NCI-H2107 treated with DMSO at 0.1 percent for 48 hours (cell line): ENCODE measurements around the gene CDH13.

ENCODE experiments used
- DNase-seq: peaks from one replicate; lab custom pipeline; 2025; ENCODE audit not compliant: unreplicated experiment; lab: John Stamatoyannopoulos, UW

Gene CDH13

DNA sequence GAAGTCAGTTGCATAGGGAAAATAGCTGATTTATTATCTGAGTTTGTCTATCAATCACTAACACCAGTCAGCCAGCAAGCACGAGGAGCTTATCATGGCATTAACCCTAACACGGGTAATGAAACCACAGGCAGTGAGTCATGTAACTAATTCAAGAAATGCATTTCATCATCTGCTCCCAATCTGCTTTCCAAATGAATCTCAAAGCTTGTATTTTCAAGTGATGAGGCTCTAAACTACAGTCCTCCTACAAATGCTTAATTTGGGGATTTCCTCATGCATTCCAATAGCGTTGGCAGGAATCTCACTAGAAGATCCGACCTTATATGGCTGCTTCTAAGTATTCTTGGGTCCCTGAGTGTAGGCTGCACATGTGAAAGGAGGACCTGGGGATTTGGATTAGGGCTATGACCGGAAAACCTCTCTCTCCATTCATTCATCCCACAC is 1062.6 kb downstream of the CDH13 start:
- DNase-seq: no peak

DNA sequence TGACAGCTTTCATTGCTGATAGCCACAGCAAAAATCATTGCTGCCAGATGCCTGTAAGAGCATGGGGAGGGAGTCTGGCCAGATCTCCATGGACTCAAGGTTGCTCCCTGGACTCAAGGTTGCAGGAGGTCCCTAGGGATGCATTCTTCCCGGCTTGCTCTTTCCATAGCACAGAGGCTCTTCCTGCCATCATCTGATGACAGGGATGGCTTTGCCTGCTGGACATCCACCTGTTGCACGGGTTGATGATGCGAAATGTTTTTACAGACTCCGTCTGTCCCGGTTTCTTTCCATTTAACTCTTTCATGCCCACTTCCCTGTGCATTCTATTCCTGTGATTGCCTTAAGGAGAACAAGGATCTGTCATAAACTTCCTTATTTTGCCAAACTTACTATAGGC is 1065.5 kb downstream of the CDH13 start:
- DNase-seq: no peak

DNA sequence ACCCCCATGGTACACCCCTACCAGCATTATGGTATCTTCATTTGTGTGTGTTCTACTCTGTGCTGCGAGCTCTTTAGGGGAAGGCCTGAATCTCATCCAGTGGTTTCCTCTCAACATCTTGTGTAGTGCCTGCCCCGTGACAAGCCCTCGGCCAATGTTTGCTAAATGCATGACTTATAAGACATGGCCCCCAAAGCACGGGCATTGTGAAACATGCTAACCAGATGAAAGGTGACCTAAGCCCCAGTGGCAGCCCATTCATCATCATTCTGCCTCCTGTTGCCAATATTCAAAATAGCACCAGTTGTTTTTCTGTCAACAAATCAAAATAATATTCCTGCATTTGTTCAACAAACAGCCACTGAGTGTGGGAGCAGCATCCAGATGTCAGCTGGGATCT is 1072.2 kb downstream of the CDH13 start:
- no peak for DNase-seq

DNA sequence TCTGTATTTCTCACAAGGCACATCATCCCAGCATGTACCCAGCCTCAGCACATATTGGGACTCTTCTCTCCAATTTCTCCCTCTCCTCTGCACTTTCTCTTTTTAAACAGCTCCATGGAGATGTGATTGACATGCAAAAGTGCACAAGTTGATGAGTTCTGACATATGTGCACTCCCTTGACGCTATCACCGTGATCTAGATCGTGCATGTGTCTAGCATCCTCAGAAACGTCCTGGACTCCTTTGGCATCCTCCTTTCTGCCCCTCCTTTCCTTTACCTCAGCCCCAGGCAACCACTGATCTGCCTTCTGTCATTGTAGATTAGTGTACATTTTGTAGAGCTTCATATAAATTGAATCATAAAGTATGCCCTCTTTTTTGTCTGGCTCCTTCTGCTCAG is 1073.0 kb downstream of the CDH13 start:
- DNase-seq: no peak

DNA sequence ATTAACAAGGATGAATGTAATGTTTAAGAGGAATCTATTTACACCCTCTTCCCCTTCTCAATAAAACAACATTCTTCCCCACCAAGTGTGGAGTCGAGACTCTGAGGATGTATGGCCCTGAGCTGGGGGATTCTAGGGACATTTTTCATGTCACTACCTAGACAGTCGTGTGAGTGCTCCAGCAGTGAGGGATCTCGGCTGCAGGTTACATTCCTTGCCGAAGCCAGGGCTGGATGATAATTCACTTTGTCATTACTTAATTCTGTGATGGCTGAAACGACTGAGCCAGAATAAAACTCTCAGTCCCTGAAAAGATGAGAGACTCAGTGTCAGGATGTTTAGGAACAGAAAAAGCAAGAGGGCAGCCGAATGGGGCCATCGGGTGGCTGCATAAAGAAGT is 1074.1 kb downstream of the CDH13 start:
- no peak for DNase-seq

DNA sequence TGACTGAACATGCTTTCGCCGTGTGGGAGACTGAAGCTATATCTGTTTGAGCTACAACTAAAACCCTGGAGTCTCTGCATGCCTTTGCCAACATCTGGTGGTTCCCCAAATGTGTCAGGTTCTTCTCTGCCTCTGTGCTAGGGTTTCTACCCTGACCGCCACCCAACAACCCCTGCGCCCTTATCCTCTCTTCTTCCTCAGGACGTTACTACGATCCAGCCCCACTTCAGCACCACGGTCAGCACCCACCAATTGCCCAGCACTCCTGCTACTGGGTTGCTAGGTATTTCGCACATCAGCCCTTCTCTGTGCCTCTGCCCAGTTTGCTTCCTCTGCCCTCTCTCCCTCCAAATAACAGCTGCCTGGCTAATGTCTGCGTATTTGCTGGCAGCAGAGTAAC is 1074.7 kb downstream of the CDH13 start:
- no peak for DNase-seq

DNA sequence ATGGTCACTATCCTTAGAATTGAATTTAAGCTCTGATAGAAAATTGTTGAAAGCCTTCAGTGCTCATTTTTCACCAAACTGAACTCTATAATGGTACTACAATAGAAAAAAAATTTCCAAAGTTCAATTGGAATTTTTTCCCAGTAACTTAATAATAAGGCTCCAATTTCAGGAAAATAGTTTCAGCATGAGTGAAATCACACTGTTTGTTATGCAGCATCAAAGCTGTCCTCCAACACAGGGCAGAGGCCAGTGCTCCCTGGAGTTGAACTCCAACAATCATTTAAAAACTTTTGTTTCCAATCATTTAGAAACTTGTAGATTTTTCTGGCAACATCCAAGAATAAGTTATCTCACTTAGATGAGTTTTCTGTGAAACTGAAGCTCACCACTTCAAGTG is 1077.9 kb downstream of the CDH13 start:
- DNase-seq: no peak

DNA sequence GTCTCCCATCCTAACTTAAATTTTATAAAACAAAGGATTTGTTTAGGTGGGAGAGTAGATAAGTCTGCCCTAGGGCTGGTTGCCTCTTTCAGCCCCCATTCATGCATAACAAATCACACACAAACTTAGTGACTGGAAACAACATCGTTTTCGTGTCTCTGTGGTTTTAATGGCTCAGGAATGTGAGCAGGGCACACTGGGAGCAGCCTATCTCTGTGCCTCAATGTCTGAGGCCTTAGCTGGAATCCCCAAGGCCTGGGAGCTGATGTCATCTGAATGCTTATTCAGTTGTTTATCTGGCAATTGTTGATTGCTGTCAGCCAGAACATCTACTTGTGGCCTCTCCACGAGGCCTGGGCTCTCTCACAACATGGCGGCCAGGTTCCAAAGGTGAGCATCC is 1079.1 kb downstream of the CDH13 start:
- DNase-seq: no peak

DNA sequence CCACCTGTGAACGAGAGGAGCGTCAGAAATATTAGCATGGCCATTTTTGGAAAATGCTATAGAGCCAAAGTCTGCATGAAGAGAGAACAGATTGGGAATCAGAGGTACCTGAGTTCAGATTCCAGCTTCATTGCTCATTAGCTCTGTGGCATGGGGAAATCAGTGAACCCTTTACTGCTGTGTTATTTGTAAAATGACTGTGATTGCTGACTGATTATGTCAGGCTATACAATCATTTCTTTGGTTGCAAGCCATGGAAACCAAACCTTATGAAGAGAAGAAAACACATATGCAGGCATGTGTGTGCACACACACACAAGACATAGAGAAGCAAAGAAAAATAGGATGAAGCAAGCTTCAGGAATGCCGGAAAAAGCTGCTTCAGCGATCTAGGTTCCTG is 1079.6 kb downstream of the CDH13 start:
- no peak for DNase-seq

DNA sequence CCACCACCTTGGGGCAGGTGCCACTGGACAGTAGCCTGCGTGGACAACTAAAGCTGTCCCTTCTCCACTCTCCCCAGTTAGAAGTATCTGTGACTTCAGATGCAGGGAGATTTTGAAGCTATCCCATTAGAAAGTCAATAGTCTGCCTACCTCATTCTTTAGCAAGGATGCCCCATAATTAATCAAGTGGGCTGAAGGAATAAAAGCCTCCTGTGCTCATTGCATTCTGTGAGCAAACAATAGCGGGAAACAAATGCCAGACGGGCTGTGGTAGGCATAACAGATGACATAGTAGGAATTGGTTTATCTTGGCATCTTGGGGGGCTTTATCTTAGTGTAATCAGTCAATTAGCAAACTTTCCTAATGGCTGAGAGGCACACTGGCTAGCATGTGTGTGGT is 1084.3 kb downstream of the CDH13 start:
- DNase-seq: no peak

DNA sequence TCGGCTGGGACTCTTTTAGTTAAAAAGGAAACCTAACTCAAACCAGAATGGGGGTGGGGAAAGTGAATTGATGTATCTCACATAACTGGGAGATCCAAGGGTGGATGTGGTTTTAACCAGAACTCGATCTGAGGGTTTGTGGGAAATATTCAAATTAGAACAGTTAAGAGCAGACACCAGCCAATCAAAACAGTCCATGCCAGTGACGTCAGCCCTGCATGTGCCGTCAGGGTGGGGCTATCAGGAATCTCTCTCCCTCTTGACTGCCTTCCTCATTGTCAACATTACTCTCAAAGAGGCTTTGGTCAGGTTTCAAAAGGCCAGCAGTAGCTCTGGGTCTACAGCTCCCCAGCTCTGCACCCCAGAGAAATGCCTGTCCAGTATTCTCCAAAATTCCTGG is 1086.8 kb downstream of the CDH13 start:
- no peak for DNase-seq

DNA sequence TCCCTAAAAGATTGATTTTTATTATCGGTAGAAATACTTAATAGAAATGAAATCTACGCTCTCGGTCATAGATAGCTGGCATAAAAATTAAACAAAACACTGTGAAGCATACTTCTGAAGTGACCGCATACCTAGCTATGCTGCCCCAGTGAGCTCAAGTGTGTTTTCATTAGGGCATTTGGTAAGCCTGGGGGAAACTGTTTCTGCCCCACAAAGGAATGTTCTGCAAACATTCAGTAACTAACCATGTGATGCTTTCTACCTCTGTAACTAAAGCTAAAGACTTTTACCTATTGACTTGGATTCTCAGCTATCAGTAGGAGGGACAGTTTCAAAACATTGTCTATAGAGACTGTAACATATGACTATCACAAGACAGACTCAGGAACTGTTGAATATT is 1087.5 kb downstream of the CDH13 start:
- no peak for DNase-seq

DNA sequence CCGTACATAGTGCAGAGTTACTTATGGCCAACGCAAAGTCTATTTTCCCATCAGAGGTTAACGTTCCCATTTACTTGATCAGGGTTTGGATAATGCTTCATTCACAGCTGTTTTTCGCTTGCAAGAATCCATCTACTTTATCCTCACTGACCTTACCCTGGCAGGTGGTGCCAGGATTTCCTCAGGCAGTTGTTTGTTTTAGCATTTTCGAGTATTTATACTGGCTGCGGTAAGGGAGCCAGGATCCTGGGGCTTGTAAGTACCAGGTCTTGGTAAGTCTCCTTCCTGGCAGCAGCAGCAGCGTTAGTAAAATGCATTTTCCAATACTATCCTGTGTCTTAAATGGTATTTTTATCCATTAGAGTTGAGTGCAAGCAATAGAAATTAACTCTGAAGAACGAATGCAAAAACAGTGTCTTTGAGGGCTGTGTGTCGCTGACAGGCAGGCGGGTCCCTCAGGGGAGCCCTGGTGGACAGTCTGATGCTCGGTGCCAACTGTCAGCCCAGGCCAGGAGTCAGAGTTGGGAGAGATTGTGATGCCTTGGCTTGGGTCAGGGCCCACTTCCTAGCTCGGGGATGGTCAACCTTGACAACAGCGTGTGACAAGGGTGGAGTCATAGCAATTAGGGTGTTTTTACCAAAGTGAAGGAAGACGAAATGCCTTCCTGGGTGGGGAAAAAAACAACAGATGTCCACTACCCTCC is 1088.6 kb downstream of the CDH13 start:
- peak; percentile 14 for DNase-seq

DNA sequence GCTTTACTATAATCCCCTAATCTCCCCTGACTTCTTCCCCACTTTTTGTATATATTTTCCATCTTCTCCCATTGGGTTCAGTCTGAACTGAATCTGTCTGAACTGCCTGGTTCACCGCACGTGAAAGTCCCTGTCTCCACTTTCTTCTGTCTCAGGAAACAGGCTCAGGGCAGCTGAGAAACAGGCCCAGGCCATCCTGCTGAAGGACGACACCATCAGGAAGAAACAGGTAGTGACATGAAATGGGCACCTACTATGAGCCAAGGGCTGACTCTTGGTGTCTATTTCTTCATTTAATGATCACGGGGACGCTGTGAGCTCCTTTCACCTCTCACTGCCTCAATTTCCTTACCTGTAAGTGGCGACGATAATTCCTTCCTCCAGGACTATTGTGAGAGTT is 1090.5 kb downstream of the CDH13 start:
- no peak for DNase-seq

DNA sequence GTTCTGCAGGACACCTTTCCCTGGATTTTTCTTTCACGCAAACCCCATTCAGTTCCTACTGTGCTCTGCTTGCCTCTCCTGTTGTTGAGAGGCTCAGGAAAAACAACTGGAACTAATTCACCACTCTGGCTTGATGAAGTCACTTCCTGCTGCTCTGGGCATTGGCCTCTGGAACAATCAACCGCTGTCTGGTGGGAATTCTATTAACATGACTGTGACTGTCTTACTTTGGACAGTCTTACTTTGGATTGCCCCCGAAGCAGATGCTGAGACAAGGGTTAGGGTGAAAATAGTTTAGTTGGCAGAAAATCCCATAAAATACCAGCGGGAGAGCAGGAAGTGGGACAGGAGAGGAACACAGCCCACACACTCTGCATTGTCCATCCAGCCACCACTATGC is 1091.0 kb downstream of the CDH13 start:
- no peak for DNase-seq

DNA sequence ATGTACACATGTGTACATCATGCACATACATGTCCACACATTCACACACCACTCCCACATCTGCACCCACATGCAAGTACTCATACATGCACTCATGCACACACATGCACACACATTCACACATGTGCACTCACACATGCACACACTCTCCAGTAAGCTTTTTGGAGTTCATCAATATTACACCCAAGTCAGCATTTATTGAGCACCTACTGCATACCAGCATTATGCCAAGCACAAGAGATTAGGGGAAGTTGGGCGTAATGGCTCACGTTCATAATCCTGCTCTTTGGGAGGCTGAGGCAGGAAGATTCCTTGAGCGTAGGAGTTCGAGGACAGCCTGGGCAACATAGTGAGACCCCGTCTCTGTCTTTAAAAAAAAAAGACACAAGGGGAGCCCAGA is 1093.4 kb downstream of the CDH13 start:
- no peak for DNase-seq

DNA sequence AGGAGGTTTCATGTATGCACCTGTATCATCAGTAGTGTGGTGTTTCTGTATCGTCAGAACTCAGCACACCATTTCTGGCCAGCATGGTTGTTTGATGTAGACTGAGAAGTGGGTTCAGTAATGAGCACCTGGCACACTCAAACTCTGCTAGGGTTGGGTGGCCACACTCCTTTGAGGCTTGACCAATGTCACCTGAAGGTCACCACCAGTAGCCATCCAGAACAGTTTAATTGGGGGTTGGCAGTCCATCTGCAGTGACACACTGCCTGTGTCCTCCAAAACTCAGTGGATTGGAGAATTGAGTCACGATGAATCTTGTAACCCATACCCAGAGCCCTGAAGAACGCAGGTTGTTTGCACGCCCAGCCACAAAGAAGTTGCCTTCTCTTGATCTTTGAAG is 1094.2 kb downstream of the CDH13 start:
- DNase-seq: no peak

DNA sequence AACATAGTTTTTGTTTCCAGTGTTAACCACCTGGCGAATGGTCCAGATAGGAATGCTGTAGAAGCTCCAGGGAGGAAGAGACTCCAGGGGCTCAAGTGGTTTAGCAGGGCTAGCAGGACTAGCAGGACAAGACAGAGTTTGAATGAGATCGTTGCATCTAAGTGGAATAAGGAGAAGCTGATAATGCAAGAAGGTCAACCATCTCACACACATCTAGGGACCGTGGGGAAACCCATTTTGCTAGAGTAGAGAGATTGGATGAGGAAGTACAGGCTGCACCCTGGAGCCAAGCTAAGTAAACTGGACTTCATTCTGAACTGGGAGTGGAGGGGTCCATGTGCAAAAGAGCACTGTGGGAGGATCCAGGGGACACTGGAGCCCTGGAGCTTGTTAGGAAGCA is 1094.9 kb downstream of the CDH13 start:
- no peak for DNase-seq

DNA sequence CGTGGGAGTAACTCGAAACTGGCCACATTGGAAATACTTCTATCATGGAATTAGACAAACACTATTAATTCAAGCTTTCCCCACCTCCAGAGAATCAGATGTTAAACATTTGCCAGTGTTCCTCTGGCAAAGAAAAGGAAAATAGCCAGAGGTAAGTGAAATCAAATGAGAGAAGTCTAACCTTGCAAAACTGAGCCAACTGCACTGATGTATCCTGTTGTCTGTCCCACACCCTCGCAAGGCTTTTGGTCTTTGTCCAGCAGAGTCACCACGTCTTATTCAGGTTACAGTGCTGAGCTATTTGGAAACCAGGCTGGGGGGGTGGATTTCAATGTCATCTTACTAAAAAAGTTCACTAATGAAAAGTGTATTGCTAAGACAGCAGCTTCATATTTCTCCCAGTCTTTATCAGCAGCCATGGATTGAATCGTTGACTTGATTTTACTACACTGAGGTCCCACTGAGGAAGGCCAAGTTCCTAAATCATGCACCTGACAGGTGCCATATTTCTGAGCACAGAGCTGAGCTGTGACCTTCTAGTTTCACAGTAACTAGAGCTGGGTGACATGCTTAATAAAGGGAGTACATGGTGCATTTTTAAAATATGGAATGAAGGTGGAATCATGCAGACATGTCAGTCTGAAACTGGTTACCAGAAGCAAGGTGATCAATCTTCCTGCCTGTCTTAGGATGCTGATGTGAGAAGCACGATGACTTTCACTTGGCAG is 1095.9 kb downstream of the CDH13 start:
- DNase-seq: no peak

DNA sequence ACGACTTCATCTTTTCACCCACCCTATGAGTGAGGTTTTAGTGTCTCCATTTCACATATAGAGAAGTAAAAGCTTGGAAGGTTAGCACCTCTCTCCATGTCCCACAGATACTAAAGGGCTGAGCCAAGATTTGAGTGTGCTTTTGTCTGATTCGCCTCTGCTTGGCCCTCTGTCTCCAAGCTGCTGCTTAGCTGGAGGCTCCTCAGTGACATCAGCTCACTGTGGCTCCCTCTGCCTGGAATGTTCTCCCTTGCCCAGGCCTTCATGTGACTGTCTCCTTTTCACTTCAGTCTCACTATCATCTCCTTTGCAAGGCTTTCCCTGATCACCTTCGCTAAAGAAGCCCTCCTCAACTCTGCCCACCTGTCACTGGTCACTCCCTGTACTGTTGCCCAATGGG is 1096.5 kb downstream of the CDH13 start:
- DNase-seq: no peak

DNA sequence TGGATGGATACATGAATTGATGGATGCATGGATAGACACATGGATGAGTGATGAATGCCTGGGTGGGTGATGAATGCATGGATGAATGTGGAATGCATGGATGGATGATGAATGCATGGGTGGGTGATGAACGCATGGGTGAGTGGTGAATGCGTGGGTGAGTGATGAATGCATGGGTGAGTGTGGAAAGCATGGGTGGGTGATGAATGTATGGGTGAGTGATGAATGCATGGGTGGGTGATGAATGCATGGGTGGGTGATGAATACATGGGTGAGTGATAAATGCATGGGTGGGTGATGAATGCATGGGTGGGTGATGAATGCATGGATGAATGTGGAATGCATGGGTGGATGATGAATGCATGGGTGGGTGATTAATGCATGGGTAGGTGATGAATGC is 1097.1 kb downstream of the CDH13 start:
- DNase-seq: no peak

DNA sequence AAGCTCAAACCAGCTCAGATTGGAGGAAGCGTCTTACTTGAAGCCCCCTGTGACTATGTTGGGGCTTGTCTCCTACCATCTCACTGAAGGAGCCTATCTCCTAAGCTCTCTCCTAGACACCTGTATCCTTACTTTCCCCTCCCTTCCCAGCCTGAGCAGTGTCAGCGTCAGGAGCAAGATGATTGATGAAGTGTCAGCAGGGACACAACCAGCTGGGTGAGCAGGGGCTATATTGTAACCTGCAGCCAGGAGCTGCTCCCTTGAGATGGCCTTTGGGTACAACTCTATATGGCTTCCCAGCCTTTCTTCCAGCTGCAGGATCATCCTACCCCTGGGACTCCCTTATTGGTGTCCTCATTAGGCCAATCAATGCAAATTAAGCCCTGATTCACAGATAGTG is 1097.8 kb downstream of the CDH13 start:
- no peak for DNase-seq

DNA sequence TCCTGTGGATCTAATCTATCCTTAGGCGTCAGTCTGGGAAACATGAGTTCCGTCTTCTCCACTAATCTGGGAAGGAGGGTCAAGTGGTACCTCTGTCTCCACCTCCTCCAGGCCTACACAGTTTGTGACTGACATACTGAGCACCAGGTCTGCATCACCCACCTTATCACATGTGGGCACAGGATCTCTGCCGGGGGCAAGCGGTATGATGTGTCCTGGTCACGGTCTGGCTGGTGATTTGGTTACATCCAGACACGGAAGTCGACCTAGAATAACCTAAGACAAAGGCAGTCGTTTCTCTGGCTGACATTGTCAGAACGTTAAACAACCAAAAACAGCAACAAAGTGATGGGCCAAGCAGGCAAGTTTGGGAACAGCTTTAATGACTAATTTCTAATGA is 1098.5 kb downstream of the CDH13 start:
- DNase-seq: no peak
